GM21360 (cell line): ENCODE data around the gene USP48.

Experiments
- ATAC-seq: cut with Tn5 transposase; IDR thresholded peaks from one replicate; pipeline ENCODE4 v1.9.1; 2021; ENCODE audit warnings: mild to moderate bottlenecking, moderate library complexity; ENCODE audit not compliant: unreplicated experiment

USP48 gene

DNA sequence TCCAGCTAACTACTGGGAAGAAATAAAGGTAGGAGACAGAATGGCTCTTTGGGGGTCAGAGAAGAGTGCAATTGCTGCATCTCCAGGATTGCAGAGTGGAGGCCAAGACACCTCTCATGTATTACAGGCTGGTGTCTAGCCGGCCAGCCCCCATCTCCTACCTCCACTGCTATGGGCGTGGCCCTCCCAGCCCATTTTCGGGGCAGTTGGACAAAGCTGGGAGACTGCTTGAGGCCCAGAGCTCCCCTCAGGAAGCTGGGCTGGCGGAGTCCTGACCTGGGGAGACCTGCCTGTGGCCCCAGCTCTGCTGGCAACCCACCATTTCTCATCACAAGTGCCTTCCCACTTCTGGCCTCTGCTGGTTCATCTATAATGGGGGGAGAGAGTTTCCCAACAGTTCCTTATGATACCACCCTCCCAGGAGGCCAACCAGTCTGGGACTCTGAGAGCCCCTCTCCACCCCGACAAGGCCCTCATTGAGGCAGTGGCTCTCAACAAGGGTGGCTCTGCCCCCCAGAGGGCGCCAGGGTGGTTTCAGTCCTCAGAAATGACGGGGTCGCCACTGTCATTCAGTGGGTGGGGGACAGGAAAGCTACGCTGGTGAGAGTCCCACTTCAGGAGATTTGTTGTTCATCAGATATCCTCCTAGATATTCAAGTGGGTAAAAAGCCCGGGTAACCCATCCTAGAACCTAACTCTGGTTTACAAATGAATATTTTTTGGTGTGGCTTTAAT lies 125.3 kb downstream of the USP48 start:
- no peak for ATAC-seq

- ATAC-seq, result no peak
These were observed 127.2 kb downstream of the USP48 start for GRCh38 chr1:21655748-21656147.

- no peak for ATAC-seq
These were observed 127.7 kb downstream of the USP48 start for GRCh38 chr1:21655259-21655658.

- ATAC-seq, result no peak
These were observed 128.7 kb downstream of the USP48 start for GRCh38 chr1:21654209-21654608.

- ATAC-seq, result no peak
These were observed 129.2 kb downstream of the USP48 start for GRCh38 chr1:21653744-21654100.

DNA sequence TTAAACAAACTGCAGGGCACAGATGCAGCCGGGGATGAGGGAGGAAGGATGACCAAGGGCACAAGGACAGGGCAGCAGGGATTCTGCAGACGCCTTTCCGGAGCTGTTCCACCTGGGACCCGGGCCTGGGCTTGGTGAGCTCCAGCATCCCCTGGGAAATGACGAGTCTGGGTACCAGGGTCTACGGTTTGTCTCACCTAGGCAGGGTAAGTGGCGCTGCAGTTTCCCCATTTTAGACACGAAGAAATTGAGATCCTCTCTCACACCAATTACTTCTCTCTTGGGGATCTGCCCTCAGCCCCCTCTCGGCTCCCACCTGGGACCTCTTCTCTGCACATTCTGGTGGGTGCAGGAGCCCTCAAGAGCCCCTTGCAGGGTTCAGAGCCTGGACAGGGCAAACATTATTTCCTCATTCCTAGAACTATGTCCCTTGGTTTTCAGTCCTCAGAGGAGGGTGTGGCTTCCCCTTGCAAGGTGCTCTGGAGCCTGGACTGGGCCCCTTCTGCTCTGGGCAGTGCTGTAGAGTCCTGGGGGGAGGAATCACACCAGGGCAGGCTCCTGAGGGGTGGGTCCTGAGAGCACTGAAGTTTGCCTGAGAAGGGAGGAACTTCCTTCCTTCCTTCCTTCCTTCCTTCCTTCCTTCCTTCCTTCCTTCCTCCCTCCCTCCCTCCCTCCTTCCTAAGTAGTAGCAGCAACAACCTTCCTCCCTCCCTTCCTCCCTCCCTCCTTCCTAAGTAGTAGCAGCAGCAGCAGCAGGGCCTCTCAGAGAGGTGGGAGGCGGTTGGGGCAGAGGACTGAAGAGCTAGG lies 129.8 kb downstream of the USP48 start:
- no peak for ATAC-seq

DNA sequence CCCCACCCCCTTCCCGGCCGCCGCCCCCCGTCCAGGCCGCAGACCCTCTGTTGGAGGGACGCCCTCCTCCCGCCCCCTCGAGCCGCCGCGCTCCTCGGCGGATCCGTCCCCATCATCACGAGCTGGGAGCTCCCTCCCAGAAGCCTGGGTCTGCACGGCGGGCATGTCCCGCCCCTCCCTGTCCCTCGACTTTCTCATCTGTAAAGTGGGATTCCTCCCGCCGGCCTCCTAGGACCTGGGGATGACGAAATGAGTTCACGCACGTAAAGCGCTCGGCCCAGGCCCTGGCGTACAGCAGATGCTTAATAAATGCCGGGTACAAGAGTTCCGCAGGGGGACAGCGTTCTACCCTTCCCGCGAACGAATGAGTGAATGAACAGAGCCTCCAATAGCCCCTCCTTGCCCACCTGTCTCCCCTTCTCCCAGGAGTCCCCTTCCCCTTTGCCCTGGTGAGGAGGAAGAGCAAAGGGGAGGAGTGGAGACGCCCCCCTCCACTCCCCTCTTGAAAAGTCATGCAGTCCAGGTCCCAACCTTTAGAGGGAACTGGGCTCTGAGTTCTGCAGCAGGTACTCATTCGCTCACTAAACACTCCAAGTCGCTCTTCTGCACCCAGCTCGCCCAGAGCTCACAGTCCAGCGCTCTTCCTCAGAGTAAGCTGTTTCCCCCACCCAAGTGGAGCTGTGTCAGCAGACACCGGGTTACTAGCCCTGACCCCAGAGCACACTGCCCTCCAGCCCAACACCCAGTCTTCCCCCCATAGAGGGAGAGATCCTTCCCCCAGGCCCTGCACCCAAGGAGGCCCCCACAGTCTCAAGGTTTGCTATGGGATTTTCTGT lies 130.6 kb downstream of the USP48 start:
- no peak for ATAC-seq

DNA sequence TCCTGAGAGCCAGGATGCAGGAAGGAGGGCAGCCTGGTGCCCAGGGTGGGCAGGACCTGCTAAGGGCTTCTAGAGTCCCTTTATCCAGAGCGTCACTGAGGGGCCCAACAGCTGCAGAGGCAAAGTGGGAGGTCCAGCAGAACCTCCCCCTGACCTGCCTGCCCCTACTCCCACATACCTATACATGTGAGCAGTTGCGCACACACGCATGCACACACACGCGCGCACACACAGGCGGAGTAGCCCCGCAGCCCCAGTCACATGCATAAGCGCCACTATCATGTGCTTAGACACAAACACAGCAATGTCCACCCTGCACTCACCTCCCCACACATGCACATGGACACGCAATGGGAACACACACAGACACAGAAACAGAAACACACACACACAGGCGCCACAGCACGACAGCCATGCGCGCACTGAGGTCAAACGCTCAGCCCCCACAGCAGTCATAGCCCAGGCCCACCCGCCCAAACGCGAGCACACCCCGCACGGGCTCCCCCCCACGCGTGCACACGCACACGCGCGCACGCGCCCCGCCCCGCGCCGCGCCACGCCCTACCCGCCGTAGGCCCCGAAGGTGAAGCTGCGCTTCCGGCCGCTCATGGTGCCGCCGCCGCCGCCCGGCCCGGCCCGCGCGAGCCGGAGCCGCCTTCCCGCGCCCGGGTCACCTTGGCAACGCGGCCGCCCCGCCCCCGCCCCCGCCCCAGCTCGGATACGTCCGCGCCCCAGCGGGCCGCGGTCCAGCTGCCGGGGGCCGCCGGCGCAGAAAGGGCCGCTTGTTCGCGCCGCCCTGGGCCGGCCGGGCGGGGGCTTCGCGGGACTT lies 131.5 kb downstream of the USP48 start:
- no peak for ATAC-seq

GRCh38 chr1:21650400-21650799 lies 132.5 kb downstream of the USP48 start:
- ATAC-seq, result no peak

GRCh38 chr1:21649315-21649714 lies 133.6 kb downstream of the USP48 start:
- no peak for ATAC-seq

GRCh38 chr1:21648791-21649190 lies 134.2 kb downstream of the USP48 start:
- no peak for ATAC-seq

- ATAC-seq, result no peak
These were observed 134.6 kb downstream of the USP48 start for GRCh38 chr1:21648352-21648730.

- ATAC-seq, result no peak
These were observed 135.3 kb downstream of the USP48 start for GRCh38 chr1:21647431-21648351.

DNA sequence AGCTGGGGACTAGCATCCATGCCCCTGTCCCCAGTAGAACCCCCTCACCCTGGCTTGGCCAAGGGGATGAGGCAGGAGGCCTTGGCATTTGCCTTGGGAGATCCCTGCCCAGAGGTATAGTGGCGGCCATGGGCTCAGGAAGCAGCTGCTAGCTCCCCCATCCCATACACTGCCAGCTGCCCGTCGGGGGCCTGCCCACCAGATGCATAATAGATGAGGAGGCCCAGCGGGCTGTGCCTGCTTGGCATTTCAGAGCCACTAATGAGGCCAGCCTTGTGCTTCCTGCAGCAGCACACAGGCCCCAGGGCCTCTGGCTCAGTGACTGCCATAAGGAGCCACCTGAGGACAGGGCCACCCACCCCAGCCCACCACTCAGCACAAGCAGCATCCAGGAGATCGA lies 137.4 kb downstream of the USP48 start:
- no peak for ATAC-seq

GRCh38 chr1:21644906-21645305 lies 138.0 kb downstream of the USP48 start:
- ATAC-seq, result no peak

- no peak for ATAC-seq
These were observed 138.6 kb downstream of the USP48 start for GRCh38 chr1:21644348-21644747.

- no peak for ATAC-seq
These were observed 139.3 kb downstream of the USP48 start for GRCh38 chr1:21643624-21644023.

DNA sequence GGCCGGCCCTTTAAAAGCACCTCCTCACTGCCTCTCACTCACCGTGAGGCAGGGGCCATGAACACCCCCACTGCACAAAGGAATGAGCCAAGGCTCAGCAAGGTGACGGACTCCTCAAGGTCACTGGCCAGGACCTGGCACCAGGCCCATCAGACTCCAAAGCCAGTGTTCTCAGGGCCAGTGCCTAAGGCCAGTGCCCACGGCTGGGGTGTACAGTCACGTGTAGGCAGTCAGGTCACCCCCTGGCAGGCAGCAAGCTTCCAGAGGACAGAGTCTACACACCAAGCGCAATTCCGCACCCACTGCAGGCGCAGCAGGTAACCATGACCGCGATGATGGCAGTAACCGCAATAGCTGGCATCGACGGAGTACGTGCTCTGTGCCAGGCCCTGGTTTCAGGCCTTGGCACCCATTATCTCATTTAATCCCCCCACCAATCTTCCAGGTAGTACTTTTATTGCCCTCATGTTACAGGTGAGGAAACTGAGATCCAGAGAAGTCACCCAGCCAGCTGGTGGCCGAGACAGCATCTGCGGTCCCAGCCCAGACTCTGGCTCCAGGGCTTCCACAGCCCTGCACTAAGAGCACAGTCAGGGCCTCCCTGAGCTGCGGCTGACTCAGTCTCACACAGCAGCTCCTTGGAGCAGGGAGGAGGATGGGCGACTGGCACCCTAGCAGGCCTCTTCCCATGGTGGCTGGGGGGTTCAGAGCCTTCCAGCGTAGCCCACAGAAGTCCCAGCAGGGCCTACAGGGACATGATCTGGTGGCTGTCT lies 140.8 kb downstream of the USP48 start:
- ATAC-seq, result no peak

DNA sequence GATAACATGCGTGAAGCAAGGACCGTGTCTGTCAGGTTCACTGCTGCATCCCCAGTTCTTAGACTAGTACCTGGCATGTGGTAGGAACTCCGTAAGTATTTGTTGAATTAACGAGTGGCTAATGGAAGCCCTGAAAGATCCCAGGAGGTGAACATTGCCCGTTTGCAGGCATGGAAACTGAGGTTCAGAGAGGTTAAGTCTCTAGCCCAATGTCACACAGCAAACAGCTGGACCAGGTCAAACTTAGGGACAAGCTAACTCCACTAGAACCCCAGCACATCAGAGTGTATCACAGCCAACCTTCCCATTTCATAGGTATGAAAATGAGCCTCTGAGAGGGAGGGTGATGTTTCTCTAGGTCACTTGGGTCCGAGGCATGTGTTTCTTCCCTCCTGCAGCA lies 141.4 kb downstream of the USP48 start:
- no peak for ATAC-seq
